Kidney (tissue), 14 donors: ENCODE data around the gene CNTN5. TPM values are rescaled to one million over a fixed set of nuclear protein-coding genes. Genes with fewer than 3 reads are reported as not detected.

Experiments
- DNase-seq, 5 donors: peaks; one replicate each; pipeline ENCODE4 v3.0.0-alpha.2; 2013 to 2020
- FAIRE-seq: peaks from 2 replicates; lab custom pipeline; 2012; peaks lifted over from hg19 to GRCh38; lab: Jason Lieb, UNC
- H3K27ac ChIP-seq, 2 donors: one replicate each; pipeline ENCODE4 v1.7.0; 2013; ENCODE audit warnings: low read depth in 2 of 2, low read length in 2 of 2, inconsistent platforms in 1 of 2
- H3K27me3 ChIP-seq: one replicate; pipeline ENCODE4 v1.7.1; 2013; ENCODE audit warnings: low read length, inconsistent platforms; ENCODE audit not compliant: control insufficient read depth, insufficient read depth
- H3K36me3 ChIP-seq, 3 donors: one replicate each; pipeline versions ENCODE4 v1.7.0 to v1.7.1; 2013; ENCODE audit warnings: low read length in 3 of 3, control low read depth in 1 of 3, inconsistent platforms in 1 of 3; ENCODE audit not compliant: insufficient read depth in 3 of 3, control insufficient read depth in 2 of 3
- H3K4me1 ChIP-seq, 3 donors: one replicate each; pipeline versions ENCODE4 v1.7.0 to v1.7.1; 2013; ENCODE audit warnings: low read length in 3 of 3, inconsistent platforms in 1 of 3, low read depth in 1 of 3; ENCODE audit not compliant: control insufficient read depth in 2 of 3, insufficient read depth in 2 of 3
- H3K4me3 ChIP-seq, 3 donors: one replicate each; pipeline versions ENCODE4 v1.7.0 to v1.8.1; 2013; ENCODE audit warnings: low read length in 3 of 3, control low read depth in 1 of 3, inconsistent platforms in 1 of 3
- H3K9ac ChIP-seq, 3 donors: one replicate each; pipeline versions ENCODE4 v1.7.0 to v1.7.1; 2013; ENCODE audit warnings: low read length in 3 of 3, control low read depth in 1 of 3, inconsistent platforms in 1 of 3
- H3K9me3 ChIP-seq, 3 donors: one replicate each; pipeline versions ENCODE4 v1.7.0 to v1.7.1; 2013; ENCODE audit warnings: low read length in 3 of 3, control low read depth in 1 of 3, inconsistent platforms in 1 of 3; ENCODE audit not compliant: control insufficient read depth in 2 of 3, insufficient read depth in 1 of 3
- CTCF ChIP-seq: IDR thresholded peaks from 3 replicates; pipeline ENCODE4 v1.5.1; 2012; ENCODE audit warnings: mild to moderate bottlenecking, moderate library complexity, borderline replicate concordance; ENCODE audit not compliant: insufficient read depth; ENCODE audit errors: extremely low read depth
- intact Hi-C: fragments of 100-400 bp; cut with DNase I; formaldehyde crosslinking; loops from one replicate; pipeline ENCODE4 v1.11.1; 2022
- polyA plus RNA-seq: library from polyadenylated mRNA; stranded (reverse); fragments of 350-450 nt; fragmentation: Illumina TruSeq; extraction: RNeasy Lipid Tissue Mini Kit (QIAGEN cat#74804); gene quantifications from one replicate; pipeline ENCODE4 v1.2.3, GENCODE V29; 2014; ENCODE audit warnings: low read depth, low replicate concordance; ENCODE audit not compliant: insufficient read depth
- total RNA-seq: library from RNA; stranded (reverse); fragmentation: NEBNext Ultra II Directional; extraction: Animal tissue kit (Norgen Biotek cat#: 25700); gene quantifications from one replicate; pipeline ENCODE4 v1.2.1, GENCODE V29; 2021
- donor health status: control.
- donor health status: control.
- donor health status: control.
- donor health status: control.
- donor health status: control.
- donor health status: DM: yes; HTN: yes; CAD: no.
- donor health status: Normal renal cell carcinoma (clear cell type).

Gene CNTN5
- total and polyA plus RNA-seq, 2 donors from 2014 or later: 0.11 to 0.66 TPM

GRCh38 chr11:99461913-99462312 lies 441.2 kb downstream of the CNTN5 start:
- H3K4me1 ChIP-seq: no peaks in the 10 kb centered on the region
- H3K27me3 ChIP-seq: no peaks in the 10 kb centered on the region
- no peaks in the 10 kb centered on the region for H3K36me3 ChIP-seq
- DNase-seq (no peak), FAIRE-seq (no peak)
- no peak overlapping the region for H3K27ac ChIP-seq
- H3K9me3 ChIP-seq: no peaks in the 10 kb centered on the region
- TF ChIP-seq CTCF: no peak
- no peak overlapping the region for H3K9ac ChIP-seq
- intact Hi-C loops: no loop called here
- no peak overlapping the region for H3K4me3 ChIP-seq

GRCh38 chr11:99464985-99465384 lies 444.2 kb downstream of the CNTN5 start:
- Histone ChIP-seq H3K9ac (no peak overlapping the region), H3K36me3 (no peaks in the 10 kb centered on the region), H3K4me3 (no peak overlapping the region), H3K27ac (no peak overlapping the region), H3K27me3 (no peaks in the 10 kb centered on the region), H3K9me3 (no peaks in the 10 kb centered on the region), H3K4me1 (no peaks in the 10 kb centered on the region)
- FAIRE-seq: no peak
- no peak for TF ChIP-seq CTCF
- intact Hi-C loops: no loop called here
- no peak for DNase-seq

- Histone ChIP-seq H3K9ac (no peak overlapping the region), H3K36me3 (no peaks in the 10 kb centered on the region), H3K9me3 (no peaks in the 10 kb centered on the region), H3K27me3 (no peaks in the 10 kb centered on the region), H3K4me3 (no peak overlapping the region), H3K4me1 (no peaks in the 10 kb centered on the region), H3K27ac (no peak overlapping the region)
- intact Hi-C loops: no loop called here
- DNase-seq (no peak), FAIRE-seq (no peak)
- no peak for TF ChIP-seq CTCF
Observed at GRCh38 chr11:99489581-99489980, 468.8 kb downstream of the CNTN5 start.

GRCh38 chr11:99494065-99494464 lies 473.3 kb downstream of the CNTN5 start:
- no peak for TF ChIP-seq CTCF
- intact Hi-C loops: no loop called here
- DNase-seq (no peak), FAIRE-seq (no peak)
- no peak overlapping the region for H3K9ac ChIP-seq
- no peaks in the 10 kb centered on the region for H3K9me3 ChIP-seq
- H3K27me3 ChIP-seq: no peaks in the 10 kb centered on the region
- H3K27ac ChIP-seq: no peak overlapping the region
- H3K36me3 ChIP-seq: no peaks in the 10 kb centered on the region
- no peak overlapping the region for H3K4me3 ChIP-seq
- H3K4me1 ChIP-seq: no peaks in the 10 kb centered on the region
